ENCODE data around the gene NRP1. TPM values are rescaled to one million over a fixed set of nuclear protein-coding genes. Genes with fewer than 3 reads are reported as not detected.
A peak's percentile ranks its signal among the peaks of the same experiment; 100 is the strongest.

Gene NRP1
- total RNA-seq, 2 experiments from 2014 or later: 0.06 TPM; not detected in 1

DNA sequence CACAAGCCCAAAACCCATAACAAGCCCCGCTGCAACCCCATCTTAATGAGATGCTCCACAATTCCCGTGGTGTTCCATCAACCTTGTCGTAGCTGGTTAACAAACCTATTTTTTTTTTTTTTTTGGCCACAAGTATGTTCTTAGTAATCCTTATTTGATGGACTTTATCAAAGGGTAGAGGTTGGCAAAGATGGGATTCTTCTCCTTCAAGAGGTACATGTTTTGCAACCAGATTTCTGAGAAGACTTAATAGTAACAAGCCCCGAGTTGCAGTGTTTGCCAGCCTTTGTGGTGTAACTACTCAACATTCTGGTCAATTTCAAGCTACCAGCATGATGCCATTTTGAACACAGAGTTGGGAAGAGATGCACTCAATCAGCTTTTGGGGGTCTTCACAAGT lies 181.7 kb downstream of the NRP1 start:
- intact Hi-C loops (cut with DNase I, micrococcal nuclease): loop anchor here (5.0 to 10.0 kb wide), 3 partner anchors 35 to 708 kb away; partner anchors contain the start of gene CCDC7 (in 1 of the 2)
- DNase-seq (no peak), ATAC-seq (ENCODE audit: poor library complexity) (no peak)
- Mint-ChIP-seq H3K4me3 (no peak overlapping the region), H3K9me3 (peaks cover 2% of the 10 kb centered on the region), H3K36me3 (ENCODE audit: low read depth) (no peaks in the 10 kb centered on the region), H3K4me1 (ENCODE audit: low read depth) (peaks cover 58% of the 10 kb centered on the region), H3K27me3 (no peaks in the 10 kb centered on the region), H3K27ac (peak overlapping the region; percentile 91)
- no peaks in the 10 kb centered on the region for H3K27me3 ChIP-seq (ENCODE audit: control insufficient read depth in 1 of 2, insufficient read depth in 2 of 2, low read length in 2 of 2)
- no peaks in the 10 kb centered on the region for H3K36me3 ChIP-seq (ENCODE audit: insufficient read depth, low read length)
- peaks cover 59% of the 10 kb centered on the region for H3K4me1 ChIP-seq (ENCODE audit: insufficient read depth, low read length)
- ChIA-PET POLR2A (interaction anchor here (0.6 to 4.3 kb wide), 10 partner anchors 9 to 363 kb away, joined by 3 to 33 read pairs (median 7); no protein-coding TSS in a partner anchor), CTCF (interaction anchor here (0.8 to 3.6 kb wide), 4 partner anchors 14 to 143 kb away, joined by 4 to 33 read pairs (median 12); no protein-coding TSS in a partner anchor)
- no peak overlapping the region for H3K4me3 ChIP-seq (ENCODE audit: low read length)
- TF ChIP-seq, protein P1, sequence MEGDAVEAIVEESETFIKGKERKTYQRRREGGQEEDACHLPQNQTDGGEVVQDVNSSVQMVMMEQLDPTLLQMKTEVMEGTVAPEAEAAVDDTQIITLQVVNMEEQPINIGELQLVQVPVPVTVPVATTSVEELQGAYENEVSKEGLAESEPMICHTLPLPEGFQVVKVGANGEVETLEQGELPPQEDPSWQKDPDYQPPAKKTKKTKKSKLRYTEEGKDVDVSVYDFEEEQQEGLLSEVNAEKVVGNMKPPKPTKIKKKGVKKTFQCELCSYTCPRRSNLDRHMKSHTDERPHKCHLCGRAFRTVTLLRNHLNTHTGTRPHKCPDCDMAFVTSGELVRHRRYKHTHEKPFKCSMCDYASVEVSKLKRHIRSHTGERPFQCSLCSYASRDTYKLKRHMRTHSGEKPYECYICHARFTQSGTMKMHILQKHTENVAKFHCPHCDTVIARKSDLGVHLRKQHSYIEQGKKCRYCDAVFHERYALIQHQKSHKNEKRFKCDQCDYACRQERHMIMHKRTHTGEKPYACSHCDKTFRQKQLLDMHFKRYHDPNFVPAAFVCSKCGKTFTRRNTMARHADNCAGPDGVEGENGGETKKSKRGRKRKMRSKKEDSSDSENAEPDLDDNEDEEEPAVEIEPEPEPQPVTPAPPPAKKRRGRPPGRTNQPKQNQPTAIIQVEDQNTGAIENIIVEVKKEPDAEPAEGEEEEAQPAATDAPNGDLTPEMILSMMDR (IDR thresholded peaks at IDR 0.05): no peak
- peak overlapping the region in 1 of 2 donors; percentile 71 for H3K27ac ChIP-seq (ENCODE audit: low read depth in 1 of 2, low read length in 2 of 2)
- H3K9me3 ChIP-seq (ENCODE audit: control insufficient read depth in 1 of 2, insufficient read depth in 1 of 2, low read length in 2 of 2): no peaks in the 10 kb centered on the region

DNA sequence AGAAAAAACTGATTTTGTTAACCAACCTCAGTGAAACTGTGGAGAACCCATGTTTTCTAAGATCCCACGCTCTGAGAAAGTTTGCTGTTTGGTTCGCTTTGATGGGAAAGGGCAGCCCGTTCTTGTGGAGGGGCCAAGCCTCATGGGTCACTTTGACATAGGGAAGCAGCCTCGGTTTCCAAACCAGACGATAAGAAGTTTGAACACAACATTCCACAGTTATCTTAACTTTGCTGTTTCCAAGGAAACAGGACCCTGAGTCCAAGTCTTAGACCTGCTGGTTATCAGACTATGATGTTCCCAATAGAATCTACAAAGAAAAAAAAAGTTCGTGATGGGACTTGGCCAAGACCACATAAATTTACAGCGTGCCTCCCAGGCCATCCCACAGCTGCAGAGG lies 182.3 kb downstream of the NRP1 start:
- peaks cover 59% of the 10 kb centered on the region for H3K4me1 ChIP-seq (ENCODE audit: insufficient read depth, low read length)
- H3K9me3 Mint-ChIP-seq: peaks cover 2% of the 10 kb centered on the region

DNA sequence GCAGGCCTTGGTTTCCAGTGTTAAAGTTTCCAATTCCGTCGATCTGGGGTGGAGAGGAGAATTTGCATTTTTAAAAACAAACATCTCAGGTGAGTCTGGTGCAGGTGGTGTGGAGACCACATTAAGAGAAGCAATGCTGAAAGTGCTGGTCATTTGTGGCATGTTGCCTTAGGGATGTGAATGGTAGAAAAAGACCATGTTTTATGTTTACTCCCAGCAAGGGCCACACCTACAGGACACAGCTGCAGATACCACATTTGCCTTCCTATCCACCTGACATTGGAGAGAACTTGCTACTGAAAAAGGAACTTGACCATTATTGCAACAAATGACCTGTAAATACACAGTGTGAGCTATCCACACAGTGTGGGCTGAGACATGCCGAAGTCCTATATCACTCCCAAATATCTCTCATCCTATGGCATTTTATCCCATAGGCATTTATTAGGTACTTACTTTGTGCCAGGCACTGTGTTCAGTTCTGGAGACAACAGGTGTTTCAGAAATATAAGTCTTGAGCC lies 183.1 kb downstream of the NRP1 start:
- no peaks in the 10 kb centered on the region for H3K27me3 ChIP-seq (ENCODE audit: control insufficient read depth in 1 of 2, insufficient read depth in 2 of 2, low read length in 2 of 2)
- Mint-ChIP-seq H3K27ac (peak overlapping the region; percentile 83), H3K27me3 (no peaks in the 10 kb centered on the region), H3K4me1 (ENCODE audit: low read depth) (peaks cover 59% of the 10 kb centered on the region), H3K36me3 (ENCODE audit: low read depth) (no peaks in the 10 kb centered on the region), H3K9me3 (peaks cover 2% of the 10 kb centered on the region), H3K4me3 (peak overlapping the region; percentile 42)
- H3K27ac ChIP-seq (ENCODE audit: low read depth in 1 of 2, low read length in 2 of 2): peak overlapping the region in 1 of 2 donors; percentile 76
- POLR2A ChIA-PET: interaction anchor here (2.6 kb wide), 1 partner anchor 12 kb away, joined by 14 read pairs; no protein-coding TSS in a partner anchor
- peaks cover 61% of the 10 kb centered on the region for H3K4me1 ChIP-seq (ENCODE audit: insufficient read depth, low read length)
- TF ChIP-seq, protein P1 (IDR thresholded peaks at IDR 0.05): no peak
- no peaks in the 10 kb centered on the region for H3K36me3 ChIP-seq (ENCODE audit: insufficient read depth, low read length)
- H3K9me3 ChIP-seq (ENCODE audit: control insufficient read depth in 1 of 2, insufficient read depth in 1 of 2, low read length in 2 of 2): no peaks in the 10 kb centered on the region
- no peak overlapping the region for H3K4me3 ChIP-seq (ENCODE audit: low read length)
- ATAC-seq (ENCODE audit: poor library complexity): no peak
- no peak for DNase-seq
- CTCF ChIA-PET: no interaction called here
- intact Hi-C loops (cut with DNase I, micrococcal nuclease): loop anchor here (5.0 to 10.0 kb wide), 3 partner anchors 34 to 707 kb away; partner anchors contain the start of gene CCDC7 (in 1 of the 2)

More for the DNA sequence above, 182.3 kb downstream of the NRP1 start:
- H3K27me3 Mint-ChIP-seq: no peaks in the 10 kb centered on the region
- intact Hi-C loops (cut with DNase I, micrococcal nuclease): loop anchor here (5.0 to 10.0 kb wide), 3 partner anchors 35 to 707 kb away; partner anchors contain the start of gene CCDC7 (in 1 of the 2)
- no peaks in the 10 kb centered on the region for H3K36me3 Mint-ChIP-seq (ENCODE audit: low read depth)
- Histone ChIP-seq H3K27ac (ENCODE audit: low read depth in 1 of 2, low read length in 2 of 2) (no peak overlapping the region), H3K9me3 (ENCODE audit: control insufficient read depth in 1 of 2, insufficient read depth in 1 of 2, low read length in 2 of 2) (no peaks in the 10 kb centered on the region), H3K27me3 (ENCODE audit: control insufficient read depth in 1 of 2, insufficient read depth in 2 of 2, low read length in 2 of 2) (no peaks in the 10 kb centered on the region), H3K4me3 (ENCODE audit: low read length) (no peak overlapping the region), H3K36me3 (ENCODE audit: insufficient read depth, low read length) (no peaks in the 10 kb centered on the region)
- H3K4me3 Mint-ChIP-seq: no peak overlapping the region
- no peak for DNase-seq
- H3K4me1 Mint-ChIP-seq (ENCODE audit: low read depth): peaks cover 58% of the 10 kb centered on the region
- no peak for ATAC-seq (ENCODE audit: poor library complexity)
- CTCF ChIA-PET: interaction anchor here (2.2 to 2.4 kb wide), 2 partner anchors 13 to 36 kb away, joined by 11 to 12 read pairs; no protein-coding TSS in a partner anchor
- TF ChIP-seq, protein P1 (IDR thresholded peaks at IDR 0.05): no peak
- POLR2A ChIA-PET: interaction anchor here (2.2 to 4.3 kb wide), 3 partner anchors 9 to 25 kb away, joined by 14 to 30 read pairs (median 18); no protein-coding TSS in a partner anchor
- H3K27ac Mint-ChIP-seq: no peak overlapping the region
